Cardiac fibroblast (primary cell): ENCODE data around the gene OR5M3.

ENCODE experiments used
- DNase-seq, 2 donors: peaks; one replicate each; pipeline versions ENCODE4 v3.0.0 to v3.0.0-alpha.2; 2010; ENCODE audit warnings: low read depth in 2 of 2
- H3K4me3 ChIP-seq, 2 donors: replicated peaks in 1 of 2; 1 replicate in 1 of 2; 2 replicates in 1 of 2; pipeline ENCODE4 v1.5.1; 2011; ENCODE audit warnings: low read depth in 2 of 2, low read length in 2 of 2, mild to moderate bottlenecking in 2 of 2, moderate library complexity in 1 of 2
- TF ChIP-seq, protein P1 (sequence below): IDR thresholded peaks from one replicate; pipeline ENCODE4 v1.5.1; 2011; ENCODE audit warnings: low read depth, mild to moderate bottlenecking, low read length, inconsistent platforms

OR5M3 gene

GRCh38 chr11:56486801-56487200 lies 13.6 kb upstream of the OR5M3 start:
- TF ChIP-seq, protein P1, sequence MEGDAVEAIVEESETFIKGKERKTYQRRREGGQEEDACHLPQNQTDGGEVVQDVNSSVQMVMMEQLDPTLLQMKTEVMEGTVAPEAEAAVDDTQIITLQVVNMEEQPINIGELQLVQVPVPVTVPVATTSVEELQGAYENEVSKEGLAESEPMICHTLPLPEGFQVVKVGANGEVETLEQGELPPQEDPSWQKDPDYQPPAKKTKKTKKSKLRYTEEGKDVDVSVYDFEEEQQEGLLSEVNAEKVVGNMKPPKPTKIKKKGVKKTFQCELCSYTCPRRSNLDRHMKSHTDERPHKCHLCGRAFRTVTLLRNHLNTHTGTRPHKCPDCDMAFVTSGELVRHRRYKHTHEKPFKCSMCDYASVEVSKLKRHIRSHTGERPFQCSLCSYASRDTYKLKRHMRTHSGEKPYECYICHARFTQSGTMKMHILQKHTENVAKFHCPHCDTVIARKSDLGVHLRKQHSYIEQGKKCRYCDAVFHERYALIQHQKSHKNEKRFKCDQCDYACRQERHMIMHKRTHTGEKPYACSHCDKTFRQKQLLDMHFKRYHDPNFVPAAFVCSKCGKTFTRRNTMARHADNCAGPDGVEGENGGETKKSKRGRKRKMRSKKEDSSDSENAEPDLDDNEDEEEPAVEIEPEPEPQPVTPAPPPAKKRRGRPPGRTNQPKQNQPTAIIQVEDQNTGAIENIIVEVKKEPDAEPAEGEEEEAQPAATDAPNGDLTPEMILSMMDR = no peak
- H3K4me3 ChIP-seq = no peak overlapping the region
- no peak for DNase-seq

DNA sequence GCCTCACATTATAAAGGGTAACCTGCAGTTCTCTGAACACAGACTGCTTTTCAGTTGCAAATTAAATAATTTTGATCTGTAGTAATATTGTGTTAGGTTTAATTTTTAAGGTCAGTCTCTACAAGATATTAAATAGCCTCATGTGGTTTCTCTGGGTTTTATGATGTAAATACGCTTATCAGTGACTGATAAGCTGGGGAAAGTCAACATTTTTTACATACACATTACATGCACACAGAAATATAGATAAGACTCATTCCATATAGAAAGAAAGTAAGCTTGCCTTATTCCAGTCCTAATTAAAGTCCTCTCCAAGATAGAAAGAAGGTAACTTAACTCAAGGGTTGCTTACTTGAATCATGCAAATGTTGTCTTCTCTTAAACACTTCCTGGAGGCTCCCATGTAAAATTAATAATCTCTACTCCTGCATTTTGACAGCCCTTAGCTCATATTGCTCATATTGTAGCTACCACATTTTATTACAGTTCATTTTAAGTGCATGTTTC lies 1.6 kb upstream of the OR5M3 start:
- DNase-seq = no peak
- no peak overlapping the region for H3K4me3 ChIP-seq
- TF ChIP-seq, protein P1 = no peak

GRCh38 chr11:56457076-56457475 lies 16.1 kb downstream of the OR5M3 start:
- TF ChIP-seq, protein P1 = no peak

DNA sequence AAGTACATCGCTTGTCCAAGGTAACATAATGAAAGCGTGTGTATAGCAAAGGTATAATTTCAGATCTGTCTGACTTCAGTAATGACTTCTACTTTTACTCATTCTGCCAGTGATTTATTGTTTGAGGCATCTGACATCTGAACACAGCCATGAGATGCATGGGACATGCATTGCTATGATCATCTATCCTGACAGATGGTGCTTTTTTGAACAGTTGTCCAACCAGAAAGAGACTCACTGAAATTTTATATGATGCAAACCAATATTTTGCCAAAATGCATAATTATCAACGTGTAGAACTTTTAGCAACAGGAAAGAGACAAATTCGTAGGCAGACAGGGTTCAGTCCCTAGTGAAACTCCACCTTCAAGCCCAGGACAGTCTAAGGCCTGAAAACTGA lies 19.6 kb downstream of the OR5M3 start:
- DNase-seq = no peak
- H3K4me3 ChIP-seq = no peak overlapping the region
- TF ChIP-seq, protein P1 = no peak

More at GRCh38 chr11:56457076-56457475, 16.1 kb downstream of the OR5M3 start:
- DNase-seq = no peak
- H3K4me3 ChIP-seq = no peak overlapping the region
